ENCODE data around the gene NARS2.
"Not testable (repeated sequence)": the region's sequence is repeated elsewhere in the genome, so short reads cannot be mapped to it uniquely, and the experiment has no call there.

Gene NARS2, protein sequence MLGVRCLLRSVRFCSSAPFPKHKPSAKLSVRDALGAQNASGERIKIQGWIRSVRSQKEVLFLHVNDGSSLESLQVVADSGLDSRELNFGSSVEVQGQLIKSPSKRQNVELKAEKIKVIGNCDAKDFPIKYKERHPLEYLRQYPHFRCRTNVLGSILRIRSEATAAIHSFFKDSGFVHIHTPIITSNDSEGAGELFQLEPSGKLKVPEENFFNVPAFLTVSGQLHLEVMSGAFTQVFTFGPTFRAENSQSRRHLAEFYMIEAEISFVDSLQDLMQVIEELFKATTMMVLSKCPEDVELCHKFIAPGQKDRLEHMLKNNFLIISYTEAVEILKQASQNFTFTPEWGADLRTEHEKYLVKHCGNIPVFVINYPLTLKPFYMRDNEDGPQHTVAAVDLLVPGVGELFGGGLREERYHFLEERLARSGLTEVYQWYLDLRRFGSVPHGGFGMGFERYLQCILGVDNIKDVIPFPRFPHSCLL

DNA sequence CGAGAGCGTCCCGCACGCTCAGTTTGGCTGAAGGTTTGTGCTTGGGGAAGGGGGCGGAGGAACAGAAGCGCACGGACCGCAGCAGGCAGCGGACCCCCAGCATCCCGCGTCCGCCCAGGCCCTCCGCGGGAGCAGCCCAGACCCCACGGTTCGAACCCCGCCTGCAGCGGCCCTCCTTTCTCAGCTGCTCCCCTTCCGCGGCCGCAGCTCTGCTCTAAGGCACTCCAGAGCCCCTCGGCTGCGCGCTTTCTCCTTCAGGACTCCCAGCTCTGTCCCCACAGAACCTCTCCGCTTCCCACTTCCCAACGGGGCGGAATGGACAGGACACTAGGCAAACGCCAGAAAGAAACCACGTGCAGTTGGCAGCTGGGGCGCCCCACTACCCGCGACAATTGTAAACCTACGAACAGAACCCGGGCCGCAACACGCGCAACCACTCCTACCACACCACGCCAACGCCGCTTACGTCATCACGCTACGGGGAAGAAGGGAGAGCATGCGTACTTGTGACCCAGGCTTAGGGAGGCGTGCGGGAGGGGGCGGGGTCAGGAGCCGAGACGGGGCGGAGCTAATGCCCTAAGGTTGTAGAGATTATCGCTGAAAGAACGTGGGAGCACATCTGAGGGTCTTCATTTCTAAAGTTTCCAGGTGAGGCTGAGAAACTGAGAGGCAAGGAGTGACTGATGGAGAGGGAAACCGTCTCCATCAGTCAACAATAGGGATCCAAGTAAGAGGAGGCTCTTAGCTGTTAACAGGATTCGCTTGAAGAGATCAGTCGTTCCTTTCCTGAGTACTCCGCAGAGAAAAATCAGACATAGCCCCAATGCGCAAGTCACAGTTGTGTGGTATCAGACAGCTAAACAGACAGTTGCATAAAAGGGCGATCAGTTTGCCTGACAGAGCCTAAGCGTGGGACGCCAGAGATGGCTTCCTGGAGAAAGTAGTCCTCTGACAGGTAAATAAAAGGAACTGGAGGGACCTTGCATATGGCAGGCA, at the start of gene NARS2:
NARS2 (minus strand) TSS at position 479 of the 996 bp plus-strand sequence; CDS start at position 103, 376 bp downstream.
- peak; percentile 96 for DNase-seq

- DNase-seq: no peak
Observed at GRCh38 chr11:78622666-78623065, 48.0 kb upstream of the NARS2 start.

GRCh38 chr11:78620159-78620558, 45.5 kb upstream of the NARS2 start:
- no peak for DNase-seq

DNA sequence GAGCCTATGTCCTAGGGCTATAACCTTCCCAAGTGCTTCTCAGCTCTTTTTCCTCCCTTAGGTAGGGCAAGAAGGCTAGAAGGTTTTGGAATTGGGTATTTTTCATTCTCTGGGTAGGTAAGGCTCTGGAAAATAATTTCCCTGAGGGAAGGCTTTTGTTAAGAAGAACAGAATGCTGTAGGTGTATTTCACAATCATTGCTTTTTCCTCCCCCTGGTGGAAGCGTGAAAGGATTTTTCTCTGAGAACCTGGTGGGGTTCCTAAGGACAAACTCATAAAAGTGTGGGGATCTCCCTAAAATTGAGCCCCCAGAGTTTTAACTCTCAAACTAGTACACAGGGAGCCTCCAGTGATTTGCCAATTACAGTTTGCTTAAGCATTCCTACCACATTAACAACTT, 41.1 kb upstream of the NARS2 start:
- DNase-seq: no peak

GRCh38 chr11:78613378-78613813, 38.7 kb upstream of the NARS2 start:
- DNase-seq: no peak

DNA sequence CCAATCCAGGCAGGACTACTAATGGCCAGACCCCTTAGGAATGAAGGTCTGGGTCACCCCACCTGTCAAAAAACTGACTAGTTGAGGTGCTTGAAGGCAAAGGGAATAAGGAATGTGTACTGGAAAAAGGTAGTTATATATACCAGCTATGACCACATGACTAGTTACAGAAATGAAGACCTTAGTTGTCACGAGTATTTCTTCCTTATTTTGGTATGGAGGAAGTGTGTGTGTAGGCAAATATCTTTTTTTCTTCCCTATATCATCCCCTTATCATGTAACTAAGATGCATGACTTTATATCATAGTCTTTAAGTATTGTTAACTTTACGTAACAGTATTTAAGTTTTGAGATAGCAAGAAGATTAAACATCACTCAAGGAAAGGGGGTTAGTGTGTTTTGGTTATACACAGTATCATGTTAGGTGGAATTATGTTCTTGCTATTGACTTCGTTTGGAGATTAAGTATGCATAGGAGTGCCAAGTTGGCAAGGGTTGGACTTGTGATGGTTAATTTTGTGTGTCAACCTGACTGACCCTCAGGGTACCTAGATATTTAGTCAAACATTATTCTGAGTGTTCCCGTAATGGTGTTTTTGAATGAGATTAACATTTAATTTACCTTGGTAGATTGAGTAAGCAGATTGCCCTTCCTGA, 38.2 kb upstream of the NARS2 start:
- no peak for DNase-seq

GRCh38 chr11:78609321-78609720, 34.7 kb upstream of the NARS2 start:
- DNase-seq: not testable (repeated sequence)

GRCh38 chr11:78607696-78608095, 33.0 kb upstream of the NARS2 start:
- no peak for DNase-seq

- no peak for DNase-seq
Observed at GRCh38 chr11:78606667-78607066, 32.0 kb upstream of the NARS2 start.

- no peak for DNase-seq
Observed at GRCh38 chr11:78605296-78605695, 30.6 kb upstream of the NARS2 start.

GRCh38 chr11:78603792-78604191, 29.1 kb upstream of the NARS2 start:
- no peak for DNase-seq

DNA sequence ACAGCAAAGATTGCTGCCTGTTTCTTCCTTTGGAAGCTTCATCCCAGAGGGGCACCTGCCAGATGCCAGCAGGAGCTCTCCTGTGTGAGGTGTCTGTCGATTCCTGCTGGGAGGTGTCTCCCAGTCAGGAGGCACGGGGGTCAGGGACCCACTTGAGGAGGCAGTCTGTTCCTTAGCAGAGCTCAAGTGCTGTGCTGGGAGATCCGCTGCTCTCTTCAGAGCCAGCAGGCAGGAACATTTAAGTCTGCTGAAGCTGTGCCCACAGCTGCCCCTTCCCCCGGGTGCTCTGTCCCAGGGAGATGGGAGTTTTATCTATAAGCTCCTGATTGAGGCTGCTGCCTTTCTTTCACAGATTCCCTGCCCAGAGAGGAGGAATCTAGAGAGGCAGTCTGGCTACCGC, 28.1 kb upstream of the NARS2 start:
- DNase-seq: not testable (repeated sequence)

- not testable (repeated sequence) for DNase-seq
Observed at GRCh38 chr11:78601066-78601465, 26.4 kb upstream of the NARS2 start.

DNA sequence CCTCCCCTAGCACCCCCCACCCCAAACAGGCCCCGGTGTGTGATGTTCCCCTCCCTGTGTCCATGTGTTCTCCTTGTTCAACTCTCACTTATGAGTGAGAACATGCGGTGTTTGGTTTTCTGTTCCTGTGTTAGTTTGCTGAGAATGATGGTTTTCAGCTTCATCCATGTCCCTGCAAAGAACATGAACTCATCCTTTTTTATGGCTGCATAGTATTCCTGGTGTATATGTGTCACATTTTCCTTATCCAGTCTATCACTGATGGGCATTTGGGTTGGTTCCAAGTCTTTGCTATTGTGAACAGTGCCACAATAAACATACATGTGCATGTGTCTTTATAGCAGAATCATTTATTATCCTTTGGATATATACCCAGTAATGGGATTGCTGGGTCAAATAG, 22.9 kb upstream of the NARS2 start:
- DNase-seq: not testable (repeated sequence)

DNA sequence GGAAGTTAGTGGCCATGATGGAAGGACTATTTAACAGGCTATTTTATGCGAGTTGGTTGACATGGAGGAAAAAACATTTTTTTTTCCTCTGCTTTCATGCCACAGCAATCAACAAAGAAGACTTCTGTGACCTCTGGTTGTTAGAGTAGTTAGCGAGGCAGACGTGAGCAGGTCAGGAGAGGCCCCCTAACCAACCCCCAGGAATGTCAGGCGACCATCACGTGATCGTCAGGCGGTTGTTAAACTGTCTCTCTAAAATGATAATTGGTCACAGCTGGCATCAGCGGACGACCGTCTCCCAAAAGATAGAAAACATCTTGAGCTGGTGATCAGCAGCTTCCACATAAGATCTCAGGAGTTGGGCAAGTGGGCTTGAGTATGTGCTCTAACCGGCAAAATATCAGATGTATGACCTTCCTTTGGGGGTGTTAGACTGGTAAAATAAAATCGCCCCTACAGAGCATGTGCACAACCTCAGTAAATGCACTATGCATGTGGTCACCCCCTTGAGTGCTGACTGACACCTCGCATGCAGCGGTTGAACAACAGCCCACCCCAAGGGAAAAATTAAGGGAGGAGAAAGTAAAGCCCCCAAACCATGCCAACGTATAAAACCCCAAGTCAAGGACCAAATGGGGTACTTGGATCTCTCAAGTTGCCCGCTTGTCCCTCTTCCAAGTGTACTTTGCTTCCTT, 20.9 kb upstream of the NARS2 start:
- no peak for DNase-seq

DNA sequence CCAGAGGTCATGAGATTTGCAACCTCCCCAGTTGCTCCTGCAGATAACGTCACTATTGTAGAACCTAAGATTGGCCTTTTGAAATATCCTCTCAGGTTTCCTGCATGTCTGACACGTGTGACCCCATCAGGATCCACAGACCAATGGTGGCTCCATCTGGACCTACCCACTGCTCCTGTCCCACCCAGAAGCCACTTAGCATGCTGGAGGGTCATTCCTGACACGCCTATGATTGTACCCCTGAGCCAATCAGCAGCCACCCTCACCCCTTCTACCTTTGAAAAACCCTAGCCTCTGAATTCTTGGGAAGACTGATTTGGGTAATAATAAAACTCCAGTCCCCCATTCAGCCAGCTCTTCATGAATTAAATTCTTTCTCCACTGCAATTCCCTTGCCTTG, 20.1 kb upstream of the NARS2 start:
- no peak for DNase-seq

GRCh38 chr11:78588517-78588916, 13.9 kb upstream of the NARS2 start:
- DNase-seq: no peak

- DNase-seq: no peak
Observed at GRCh38 chr11:78587446-78587845, 12.8 kb upstream of the NARS2 start.

- peak; percentile 26 for DNase-seq
Observed at GRCh38 chr11:78586452-78587046, 11.9 kb upstream of the NARS2 start.

DNA sequence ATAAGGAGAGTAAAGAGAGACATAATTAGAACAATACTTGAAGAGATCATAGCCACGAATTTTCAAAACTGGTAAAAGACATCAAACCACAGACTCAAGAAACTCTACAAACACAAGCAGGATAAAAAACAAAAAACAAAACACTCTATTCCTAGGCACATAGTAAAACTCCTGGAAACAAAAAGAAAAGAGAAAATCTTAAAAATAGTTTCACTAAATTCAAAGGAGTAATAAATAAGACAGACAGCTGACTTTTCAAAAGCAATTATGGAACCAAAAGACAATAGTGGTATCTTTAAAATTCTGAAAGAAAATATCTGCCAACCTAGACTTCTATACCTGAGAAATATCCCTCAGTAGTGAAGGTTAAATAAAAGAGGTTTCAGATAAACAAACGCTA, 9.2 kb upstream of the NARS2 start:
- no peak for DNase-seq

GRCh38 chr11:78577495-78577894, 2.8 kb upstream of the NARS2 start:
- no peak for DNase-seq

DNA sequence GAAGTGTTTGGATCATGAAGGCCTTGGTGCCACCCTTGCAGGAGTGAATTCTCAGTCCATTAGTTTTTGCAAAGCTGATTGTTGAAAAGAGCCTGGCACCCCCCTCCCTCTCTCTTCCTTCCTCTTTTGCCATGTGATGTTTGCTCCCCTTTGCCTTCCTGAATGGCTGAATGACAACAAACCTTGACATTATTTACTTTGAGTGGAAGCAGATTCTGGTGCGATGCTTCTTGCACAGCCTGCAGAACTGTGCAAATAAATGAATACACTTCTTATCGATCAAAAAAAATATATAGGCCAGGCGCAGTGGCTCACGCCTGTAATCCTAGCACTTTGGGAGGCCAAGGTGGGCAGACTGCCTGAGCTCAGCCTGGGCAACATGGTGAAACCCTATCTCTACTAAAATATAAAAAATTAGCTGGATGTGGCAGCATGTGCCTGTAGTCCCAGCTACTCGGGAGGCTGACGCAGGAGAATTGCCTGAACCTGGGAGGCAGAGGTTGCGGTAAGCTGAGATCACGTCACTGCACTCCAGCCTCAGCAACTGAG, 2.0 kb upstream of the NARS2 start:
- DNase-seq: peak; percentile 79

Data from NCI-H146 (cell line).